22Rv1 (cell line): ENCODE data around the gene CCT6A.
"Not testable (repeated sequence)": the region's sequence is repeated elsewhere in the genome, so short reads cannot be mapped to it uniquely, and the experiment has no call there.

Experiments used
- CTCF ChIP-seq: fragments of 450-650 bp; IDR thresholded peaks from 2 replicates; pipeline ENCODE4 v1.5.1; 2017; ENCODE audit warnings: mild to moderate bottlenecking
- ZFX ChIP-seq: fragments of 450-650 bp; IDR thresholded peaks from 2 replicates; pipeline ENCODE4 v1.6.1; 2017; ENCODE audit warnings: antibody characterized with exemption, borderline replicate concordance

- not testable (repeated sequence) for TF ChIP-seq CTCF, ZFX
Measured at GRCh38 chr7:56017015-56017414, 34.5 kb upstream of the CCT6A start.
